Activated CD8-positive, alpha-beta T cell treated with anti-CD3 and anti-CD28 coated beads for 36 hours (primary cell): ENCODE results near the gene KIZ. TPM values are rescaled to one million over a fixed set of nuclear protein-coding genes. Genes with fewer than 3 reads are reported as not detected.

Experiments
- ATAC-seq: fragments of 200-7000 bp; cut with Tn5 transposase; one replicate; pipeline ENCODE4 v1.10.0; 2021; ENCODE audit warnings: mild to moderate bottlenecking, moderate library complexity
- CTCF ChIA-PET: fragments of 350-600 bp; sonication (Branson Sonifier 250); formaldehyde crosslinking; loops from one replicate; lab custom pipeline; 2021; ENCODE audit warnings: antibody characterized with exemption; lab: Charles Lee
- POLR2A ChIA-PET: fragments of 350-600 bp; sonication (Branson Sonifier 250); formaldehyde crosslinking; loops from one replicate; lab custom pipeline; 2021; ENCODE audit warnings: antibody characterized with exemption; lab: Charles Lee
- DNase-seq: peaks from one replicate; pipeline ENCODE4 v3.0.0-alpha.2; 2020
- H3K27ac Mint-ChIP-seq: one replicate; pipeline ENCODE4 v1.8.0; 2021; ENCODE audit warnings: mild to moderate bottlenecking, mixed read lengths
- H3K27me3 Mint-ChIP-seq: one replicate; pipeline ENCODE4 v1.8.0; 2021; ENCODE audit warnings: mixed read lengths
- H3K36me3 Mint-ChIP-seq: one replicate; pipeline ENCODE4 v1.8.0; 2021; ENCODE audit warnings: low read depth, mixed read lengths
- H3K4me1 Mint-ChIP-seq: one replicate; pipeline ENCODE4 v1.8.0; 2021; ENCODE audit warnings: low read depth, mixed read lengths
- H3K4me3 Mint-ChIP-seq: one replicate; pipeline ENCODE4 v1.8.0; 2021; ENCODE audit warnings: mild to moderate bottlenecking, moderate library complexity, mixed read lengths
- H3K9me3 Mint-ChIP-seq: one replicate; pipeline ENCODE4 v1.8.0; 2021; ENCODE audit warnings: mixed read lengths
- intact Hi-C: fragments of 100-400 bp; cut with micrococcal nuclease; formaldehyde crosslinking; loops from one replicate; pipeline ENCODE4 v1.10.0; 2022
- total RNA-seq, 2 experiments: library from RNA; stranded (reverse); gene quantifications; one replicate each; pipeline ENCODE4 v1.2.3, GENCODE V29; 2021
- TF ChIP-seq, protein P1 (sequence below): fragments of 200-600 bp; IDR thresholded peaks from one replicate; pipeline ENCODE4 v1.8.0; 2022; ENCODE audit warnings: antibody characterized with exemption, mild to moderate bottlenecking

The KIZ gene
- total RNA-seq, 2 experiments from 2014 or later = 13.1 to 13.2 TPM

DNA sequence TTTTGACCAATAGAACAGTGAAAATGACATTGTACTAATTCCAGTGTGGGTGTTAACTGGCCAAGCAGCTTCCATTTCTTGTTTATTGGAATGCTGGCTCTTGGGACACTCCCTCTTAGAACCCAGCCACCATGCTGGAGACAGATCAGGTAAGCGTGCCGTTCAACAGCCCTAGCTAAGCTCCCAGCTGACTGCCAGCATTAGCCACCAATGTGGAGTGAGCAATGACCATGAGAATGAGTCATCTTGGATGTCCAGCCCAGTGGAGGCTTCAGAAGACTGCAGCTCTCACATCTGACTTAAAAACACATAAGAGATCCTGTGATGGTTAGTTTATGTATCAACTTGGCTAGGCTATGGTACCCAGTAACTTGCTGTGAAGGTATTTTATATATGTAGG, 16.7 kb upstream of the KIZ start:
- DNase-seq = no peak
- Mint-ChIP-seq H3K9me3 (no peaks in the 10 kb centered on the region), H3K4me1 (peaks cover under 1% of the 10 kb centered on the region), H3K36me3 (no peaks in the 10 kb centered on the region), H3K4me3 (no peak overlapping the region), H3K27me3 (peaks cover 49% of the 10 kb centered on the region), H3K27ac (no peak overlapping the region)
- TF ChIP-seq, protein P1, sequence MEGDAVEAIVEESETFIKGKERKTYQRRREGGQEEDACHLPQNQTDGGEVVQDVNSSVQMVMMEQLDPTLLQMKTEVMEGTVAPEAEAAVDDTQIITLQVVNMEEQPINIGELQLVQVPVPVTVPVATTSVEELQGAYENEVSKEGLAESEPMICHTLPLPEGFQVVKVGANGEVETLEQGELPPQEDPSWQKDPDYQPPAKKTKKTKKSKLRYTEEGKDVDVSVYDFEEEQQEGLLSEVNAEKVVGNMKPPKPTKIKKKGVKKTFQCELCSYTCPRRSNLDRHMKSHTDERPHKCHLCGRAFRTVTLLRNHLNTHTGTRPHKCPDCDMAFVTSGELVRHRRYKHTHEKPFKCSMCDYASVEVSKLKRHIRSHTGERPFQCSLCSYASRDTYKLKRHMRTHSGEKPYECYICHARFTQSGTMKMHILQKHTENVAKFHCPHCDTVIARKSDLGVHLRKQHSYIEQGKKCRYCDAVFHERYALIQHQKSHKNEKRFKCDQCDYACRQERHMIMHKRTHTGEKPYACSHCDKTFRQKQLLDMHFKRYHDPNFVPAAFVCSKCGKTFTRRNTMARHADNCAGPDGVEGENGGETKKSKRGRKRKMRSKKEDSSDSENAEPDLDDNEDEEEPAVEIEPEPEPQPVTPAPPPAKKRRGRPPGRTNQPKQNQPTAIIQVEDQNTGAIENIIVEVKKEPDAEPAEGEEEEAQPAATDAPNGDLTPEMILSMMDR = no peak
- POLR2A ChIA-PET = interaction anchor here (0.6 to 1.1 kb wide), 2 partner anchors 17 to 72 kb away, joined by 3 read pairs; partner anchors contain the start of gene KIZ
- CTCF ChIA-PET = interaction anchor here (1.4 kb wide), 1 partner anchor 11 kb away, joined by 3 read pairs; no protein-coding TSS in a partner anchor
- no peak for ATAC-seq
- intact Hi-C loops = loop anchor here (10.0 kb wide), 2 partner anchors 406 to 1466 kb away; partner anchors contain the start of gene NKX2-2

GRCh38 chr20:21110811-21111210, 15.1 kb upstream of the KIZ start:
- intact Hi-C loops = no loop called here
- no peak overlapping the region for H3K27ac Mint-ChIP-seq
- H3K4me1 Mint-ChIP-seq = no peaks in the 10 kb centered on the region
- no peaks in the 10 kb centered on the region for H3K36me3 Mint-ChIP-seq
- POLR2A ChIA-PET = no interaction called here
- peaks cover 37% of the 10 kb centered on the region for H3K27me3 Mint-ChIP-seq
- no peak for DNase-seq
- H3K4me3 Mint-ChIP-seq = no peak overlapping the region
- no peak for ATAC-seq
- CTCF ChIA-PET = interaction anchor here (1.6 kb wide), 1 partner anchor 9 kb away, joined by 3 read pairs; no protein-coding TSS in a partner anchor
- H3K9me3 Mint-ChIP-seq = no peaks in the 10 kb centered on the region
- TF ChIP-seq, protein P1 = no peak

DNA sequence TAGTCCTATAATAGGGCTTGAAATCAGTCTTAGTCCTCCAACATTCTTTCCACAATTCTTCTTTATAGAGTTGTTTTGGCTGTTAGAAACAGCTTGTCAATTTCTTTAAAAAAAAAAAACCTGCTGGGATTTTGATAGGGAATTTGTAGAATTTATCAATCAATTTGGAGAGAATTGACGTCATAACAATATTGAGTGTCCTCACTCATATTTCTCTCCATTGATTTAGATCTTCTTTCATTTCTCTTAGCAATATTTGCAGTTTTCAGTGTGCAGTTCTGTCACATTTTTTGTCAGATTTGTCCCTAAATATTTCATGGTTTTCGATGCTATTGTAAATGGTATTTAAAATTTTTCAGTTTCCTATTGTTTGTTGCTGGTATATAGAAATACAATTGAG, 14.5 kb upstream of the KIZ start:
- Mint-ChIP-seq H3K27ac (no peak overlapping the region), H3K4me1 (no peaks in the 10 kb centered on the region), H3K36me3 (no peaks in the 10 kb centered on the region), H3K4me3 (no peak overlapping the region), H3K9me3 (no peaks in the 10 kb centered on the region), H3K27me3 (peaks cover 32% of the 10 kb centered on the region)
- TF ChIP-seq, protein P1 = no peak
- DNase-seq (no peak), ATAC-seq (no peak)
- POLR2A ChIA-PET = no interaction called here
- CTCF ChIA-PET = interaction anchor here (1.6 kb wide), 1 partner anchor 10 kb away, joined by 3 read pairs; no protein-coding TSS in a partner anchor
- intact Hi-C loops = no loop called here

- intact Hi-C loops = no loop called here
- ATAC-seq = no peak
- POLR2A ChIA-PET = no interaction called here
- Mint-ChIP-seq H3K36me3 (no peaks in the 10 kb centered on the region), H3K4me1 (no peaks in the 10 kb centered on the region), H3K4me3 (no peak overlapping the region), H3K27ac (no peak overlapping the region), H3K9me3 (no peaks in the 10 kb centered on the region), H3K27me3 (peaks cover 21% of the 10 kb centered on the region)
- CTCF ChIA-PET = interaction anchor here (0.9 kb wide), 1 partner anchor 12 kb away, joined by 3 read pairs; the partner anchor contains the start of gene KIZ
- TF ChIP-seq, protein P1 = no peak
- DNase-seq = no peak
These were observed 12.2 kb upstream of the KIZ start for GRCh38 chr20:21113697-21114096.

DNA sequence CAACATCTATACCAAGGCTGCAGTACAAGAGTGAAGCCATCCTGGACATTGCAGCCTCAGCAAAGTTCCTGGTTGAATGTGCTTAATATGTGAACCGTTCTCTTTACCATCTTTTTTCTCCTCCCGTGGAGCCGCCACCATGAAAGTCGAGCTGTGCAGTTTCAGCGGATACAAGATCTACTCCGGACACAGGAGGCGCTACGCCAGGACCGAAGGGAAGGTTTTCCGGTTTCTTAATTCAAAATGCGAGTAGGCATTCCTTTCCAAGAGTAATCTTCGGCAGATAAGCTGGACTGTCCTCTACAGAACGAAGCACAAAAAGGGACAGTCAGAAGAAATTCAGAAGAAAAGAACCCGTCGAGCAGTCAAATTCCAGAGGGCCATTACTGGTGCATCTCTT, 11.3 kb upstream of the KIZ start:
- no peak for ATAC-seq
- Mint-ChIP-seq H3K9me3 (no peaks in the 10 kb centered on the region), H3K4me1 (no peaks in the 10 kb centered on the region), H3K27ac (no peak overlapping the region), H3K27me3 (peaks cover 16% of the 10 kb centered on the region), H3K4me3 (no peak overlapping the region), H3K36me3 (no peaks in the 10 kb centered on the region)
- POLR2A ChIA-PET = interaction anchor here (0.7 kb wide), 1 partner anchor 296 kb away, joined by 3 read pairs; no protein-coding TSS in a partner anchor
- TF ChIP-seq, protein P1 = no peak
- DNase-seq = no peak
- intact Hi-C loops = no loop called here
- CTCF ChIA-PET = interaction anchor here (0.9 to 1.7 kb wide), 3 partner anchors 66 to 122 kb away, joined by 3 to 6 read pairs (median 3); no protein-coding TSS in a partner anchor
